HG02763 (cell line): Measurements from ENCODE around the gene EVI5.
"Not testable (repeated sequence)": the region's sequence is repeated elsewhere in the genome, so short reads cannot be mapped to it uniquely, and the experiment has no call there.

Source experiments
- ATAC-seq: cut with Tn5 transposase; IDR thresholded peaks from one replicate; pipeline ENCODE4 v1.9.1; 2021; ENCODE audit warnings: mild to moderate bottlenecking, moderate library complexity; ENCODE audit not compliant: unreplicated experiment

EVI5 gene

GRCh38 chr1:92583821-92584760 is 200.8 kb downstream of the EVI5 start:
- ATAC-seq: peak; percentile 62

GRCh38 chr1:92577261-92577895 is 207.5 kb downstream of the EVI5 start:
- ATAC-seq: no peak

- no peak for ATAC-seq
Measured at GRCh38 chr1:92575123-92575522, 209.8 kb downstream of the EVI5 start.

GRCh38 chr1:92572520-92572919 is 212.4 kb downstream of the EVI5 start:
- ATAC-seq: no peak

GRCh38 chr1:92571578-92571977 is 213.3 kb downstream of the EVI5 start:
- no peak for ATAC-seq

- ATAC-seq: no peak
Measured at GRCh38 chr1:92567211-92567868, 217.6 kb downstream of the EVI5 start.

GRCh38 chr1:92563457-92564216 is 221.3 kb downstream of the EVI5 start:
- ATAC-seq: no peak

- ATAC-seq: no peak
Measured at GRCh38 chr1:92556350-92556749, 228.6 kb downstream of the EVI5 start.

GRCh38 chr1:92554216-92554615 is 230.7 kb downstream of the EVI5 start:
- ATAC-seq: no peak

GRCh38 chr1:92551916-92552315 is 233.0 kb downstream of the EVI5 start:
- ATAC-seq: no peak

GRCh38 chr1:92544756-92545165 is 240.1 kb downstream of the EVI5 start:
- ATAC-seq: no peak

GRCh38 chr1:92543131-92544055 is 241.5 kb downstream of the EVI5 start:
- no peak for ATAC-seq

GRCh38 chr1:92538413-92539061 is 246.4 kb downstream of the EVI5 start:
- ATAC-seq: peak; percentile 50

- peak; percentile 75 for ATAC-seq
Measured at GRCh38 chr1:92538048-92538412, 246.9 kb downstream of the EVI5 start.

GRCh38 chr1:92536980-92537884 is 247.7 kb downstream of the EVI5 start:
- peak; percentile 63 for ATAC-seq

GRCh38 chr1:92536211-92536979 is 248.5 kb downstream of the EVI5 start:
- peak; percentile 17 for ATAC-seq

- not testable (repeated sequence) for ATAC-seq
Measured at GRCh38 chr1:92532371-92532770, 252.5 kb downstream of the EVI5 start.

GRCh38 chr1:92531939-92532338 is 253.0 kb downstream of the EVI5 start:
- ATAC-seq: not testable (repeated sequence)
